GM11168 (cell line): ENCODE measurements around the gene LILRB3.
"Not testable (repeated sequence)": the region's sequence is repeated elsewhere in the genome, so short reads cannot be mapped to it uniquely, and the experiment has no call there.

Experiments
- in situ Hi-C: fragments of 300-500 bp; cut with MboI; formaldehyde crosslinking; loops from one replicate; pipeline ENCODE4 v1.12.0; 2022; ENCODE audit warnings: low sequenced_read_pairs; ENCODE audit not compliant: unreplicated experiment

The LILRB3 gene

GRCh38 chr19:54214734-54215133, 8.1 kb downstream of the LILRB3 start:
- in situ Hi-C loops: not testable (repeated sequence)

DNA sequence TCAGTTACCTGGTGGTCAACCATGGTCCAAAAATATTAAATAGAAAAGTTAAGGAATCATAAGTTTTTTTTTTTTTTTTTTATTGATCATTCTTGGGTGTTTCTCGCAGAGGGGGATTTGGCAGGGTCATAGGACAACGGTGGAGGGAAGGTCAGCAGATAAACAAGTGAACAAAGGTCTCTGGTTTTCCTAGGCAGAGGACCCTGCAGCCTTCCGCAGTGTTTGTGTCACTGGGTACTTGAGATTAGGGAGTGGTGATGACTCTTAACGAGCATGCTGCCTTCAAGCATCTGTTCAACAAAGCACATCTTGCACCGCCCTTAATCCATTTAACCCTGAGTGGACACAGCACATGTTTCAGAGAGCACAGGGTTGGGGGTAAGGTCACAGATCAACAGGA, 8.6 kb downstream of the LILRB3 start:
- in situ Hi-C loops: not testable (repeated sequence)

GRCh38 chr19:54211235-54211634, 11.6 kb downstream of the LILRB3 start:
- in situ Hi-C loops: no loop called here

DNA sequence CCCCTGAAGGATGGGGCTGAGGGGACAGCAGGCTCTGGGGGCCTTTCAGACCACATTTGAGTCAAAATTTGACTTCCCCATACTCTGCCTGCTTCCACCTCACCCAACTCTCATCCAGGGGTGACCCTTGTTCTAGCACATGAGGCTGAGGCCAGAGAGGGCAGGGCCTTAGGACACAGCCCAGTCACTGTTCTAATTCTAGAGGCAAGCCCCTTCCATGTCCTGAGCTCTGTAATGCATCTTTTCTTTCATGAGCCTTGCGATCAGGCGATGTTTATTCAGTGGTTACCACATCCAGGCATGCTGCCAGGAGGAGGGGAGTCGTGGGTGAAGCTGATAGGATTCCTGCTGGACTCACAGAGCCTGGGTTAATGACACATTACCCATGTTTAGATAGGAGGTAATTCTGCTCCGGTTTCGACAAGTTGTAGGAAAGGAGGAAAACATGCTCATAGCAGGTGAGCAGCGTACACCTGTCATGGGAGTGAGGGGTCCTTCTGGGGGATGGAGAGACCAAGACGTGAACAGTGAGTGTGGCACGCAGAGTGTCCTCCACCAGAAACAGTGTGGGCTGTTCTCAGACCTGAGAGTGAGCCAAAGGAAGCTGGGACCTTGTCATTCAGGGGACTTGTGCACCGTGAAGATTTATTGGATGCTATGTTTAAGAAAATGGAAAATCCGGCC, 12.9 kb downstream of the LILRB3 start:
- in situ Hi-C loops: no loop called here

DNA sequence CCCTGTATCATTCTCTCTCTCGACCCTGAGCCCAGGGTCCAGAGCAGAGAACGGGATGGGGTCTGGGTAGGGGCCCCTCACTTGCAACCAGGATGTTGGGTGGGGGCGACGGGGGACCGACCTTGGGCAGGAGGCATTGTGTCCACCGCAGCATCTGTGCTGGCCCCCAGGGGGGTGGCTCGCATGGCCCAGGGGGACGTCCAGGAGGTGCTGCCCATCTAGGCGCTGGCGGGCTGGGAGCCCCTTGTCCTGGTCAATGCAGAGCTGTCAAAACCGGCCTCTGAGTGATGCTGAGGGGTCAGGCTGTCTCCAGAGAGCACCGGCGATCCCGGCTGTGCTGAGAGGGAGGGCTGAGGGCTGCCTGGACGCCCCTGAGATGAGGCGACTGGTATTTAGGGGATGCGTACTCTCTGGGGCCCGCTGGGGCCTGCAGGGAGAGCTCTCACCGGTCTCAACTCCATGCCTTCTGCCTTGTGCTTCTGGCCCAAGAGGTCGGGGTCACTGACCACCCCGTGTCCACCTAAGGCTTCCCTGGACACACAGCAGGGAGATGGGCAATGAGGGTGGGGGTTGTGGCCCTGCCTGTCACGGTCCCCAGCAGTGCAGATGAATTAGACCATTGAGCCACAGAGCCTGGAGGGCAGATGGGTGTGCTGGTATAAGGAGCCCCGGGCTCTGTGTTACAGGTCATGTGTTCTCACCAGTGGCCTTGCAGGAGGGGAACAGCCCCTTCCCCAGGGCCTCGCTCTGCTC, 13.6 kb downstream of the LILRB3 start:
- in situ Hi-C loops: no loop called here

GRCh38 chr19:54208784-54209057, 14.1 kb downstream of the LILRB3 start:
- in situ Hi-C loops: no loop called here

GRCh38 chr19:54207983-54208783, 14.6 kb downstream of the LILRB3 start:
- in situ Hi-C loops: no loop called here

- in situ Hi-C loops: no loop called here
Observed at GRCh38 chr19:54207676-54207982, 15.2 kb downstream of the LILRB3 start.

GRCh38 chr19:54207193-54207592, 15.6 kb downstream of the LILRB3 start:
- in situ Hi-C loops: not testable (repeated sequence)

- in situ Hi-C loops: no loop called here
Observed at GRCh38 chr19:54206831-54207177, 16.0 kb downstream of the LILRB3 start.

GRCh38 chr19:54206030-54206830, 16.6 kb downstream of the LILRB3 start:
- in situ Hi-C loops: no loop called here

- in situ Hi-C loops: no loop called here
Observed at GRCh38 chr19:54204767-54205468, 17.9 kb downstream of the LILRB3 start.

- in situ Hi-C loops: no loop called here
Observed at GRCh38 chr19:54203151-54203611, 19.6 kb downstream of the LILRB3 start.

DNA sequence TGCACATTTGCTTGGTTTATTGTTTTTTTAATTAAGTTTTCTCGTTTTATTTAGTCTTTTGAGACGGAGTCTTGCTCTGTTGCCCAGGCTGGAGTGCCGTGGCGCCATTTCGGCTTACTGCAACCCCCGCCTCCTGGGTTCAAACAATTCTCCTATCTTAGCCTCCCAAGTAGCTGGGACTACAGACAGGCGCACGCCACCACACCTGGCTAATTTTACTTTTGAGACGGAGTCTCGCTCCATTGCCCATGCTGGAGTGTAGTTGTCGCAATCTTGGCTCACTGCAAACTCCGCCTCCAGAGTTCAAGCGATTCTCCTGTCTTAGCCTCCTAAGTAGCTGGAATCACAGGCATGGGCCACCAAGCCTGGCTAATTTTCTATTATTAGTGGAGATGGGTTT, 20.8 kb downstream of the LILRB3 start:
- in situ Hi-C loops: no loop called here

- in situ Hi-C loops: no loop called here
Observed at GRCh38 chr19:54201172-54201701, 21.6 kb downstream of the LILRB3 start.

DNA sequence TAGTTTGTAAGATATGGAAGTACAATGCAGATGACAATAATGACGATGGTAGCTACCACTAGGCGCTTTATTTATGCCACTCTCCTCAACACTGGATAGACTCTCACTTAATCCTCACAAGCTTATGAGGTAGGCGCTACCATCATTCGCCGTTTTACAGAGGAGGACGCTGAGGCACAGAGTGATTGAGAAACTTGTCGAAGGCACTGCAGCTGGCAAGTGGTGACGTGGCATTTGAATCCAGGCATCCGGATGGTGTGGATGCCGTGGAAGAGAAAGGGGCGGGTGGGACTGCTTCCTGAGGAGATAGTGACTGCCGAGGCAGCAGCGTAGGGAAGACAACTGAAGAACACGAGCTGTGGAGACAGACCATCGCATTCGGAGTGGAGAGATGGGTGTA, 23.4 kb downstream of the LILRB3 start:
- in situ Hi-C loops: no loop called here

DNA sequence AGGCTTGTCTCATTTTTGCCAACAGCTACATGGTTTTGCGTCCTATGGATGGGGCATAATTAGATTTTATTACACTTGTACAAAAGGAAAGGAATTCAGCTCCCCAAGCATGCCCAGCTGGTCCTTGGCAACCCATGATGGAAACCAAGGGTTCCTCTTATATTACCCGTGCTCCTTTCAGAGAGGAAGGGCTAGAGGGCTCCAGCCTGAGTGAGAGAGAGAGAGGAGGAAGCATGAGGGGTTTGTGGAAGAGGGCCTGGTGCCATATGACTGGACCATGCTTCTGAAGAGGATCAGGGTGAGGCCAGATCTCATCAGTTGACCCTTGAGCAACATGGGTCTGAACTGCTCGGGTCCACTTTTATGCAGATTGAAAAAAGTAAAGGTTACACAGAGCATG, 25.7 kb downstream of the LILRB3 start:
- in situ Hi-C loops: no loop called here

GRCh38 chr19:54196536-54196935, 26.3 kb downstream of the LILRB3 start:
- in situ Hi-C loops: no loop called here

DNA sequence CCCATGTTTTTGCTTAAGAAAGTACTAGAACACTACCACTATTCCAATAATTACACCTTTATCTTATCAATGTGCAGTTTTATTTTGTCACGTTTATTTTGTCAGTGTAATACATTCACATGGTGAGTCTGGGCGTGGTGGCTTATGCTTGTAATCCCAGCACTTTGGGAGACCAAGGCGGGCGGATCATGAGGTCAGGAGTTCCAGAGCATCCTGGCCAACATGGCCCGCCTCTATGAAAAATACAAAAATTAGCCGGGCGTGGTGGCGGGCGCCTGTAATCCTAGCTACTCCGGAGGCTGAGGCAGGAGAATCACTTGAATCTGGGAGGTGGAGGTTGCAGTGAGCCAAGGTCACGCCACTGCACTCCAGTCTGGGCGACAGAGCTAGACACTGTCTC, 28.3 kb downstream of the LILRB3 start:
- in situ Hi-C loops: not testable (repeated sequence)

GRCh38 chr19:54193011-54193410, 29.8 kb downstream of the LILRB3 start:
- in situ Hi-C loops: no loop called here
